ENCODE measurements around the gene PROCA1.
A peak's percentile ranks its signal among the peaks of the same experiment; 100 is the strongest.
"Not testable (repeated sequence)": the region's sequence is repeated elsewhere in the genome, so short reads cannot be mapped to it uniquely, and the experiment has no call there.

The PROCA1 gene

GRCh38 chr17:28744104-28744971, 32.6 kb upstream of the PROCA1 start:
- peak in 2 of 4 experiments; percentile 44 to 53 for DNase-seq

- peak; percentile 30 to 68 (median 43) for DNase-seq
These were observed 31.8 kb upstream of the PROCA1 start, which contains the start of gene TRAF4 for GRCh38 chr17:28743243-28744103. Gene TRAF4, plus strand, starts transcription at chr17:28744011. Its CDS starts 102 bp downstream, at chr17:28744113.

GRCh38 chr17:28741358-28742349, 30.0 kb upstream of the PROCA1 start:
- DNase-seq, result no peak

- no peak for DNase-seq
These were observed 29.0 kb upstream of the PROCA1 start for GRCh38 chr17:28740406-28741357.

- no peak for DNase-seq
These were observed 27.1 kb upstream of the PROCA1 start for GRCh38 chr17:28738680-28739384.

GRCh38 chr17:28737770-28738679, 26.3 kb upstream of the PROCA1 start:
- DNase-seq, result no peak

GRCh38 chr17:28737316-28737715, 25.6 kb upstream of the PROCA1 start:
- DNase-seq, result no peak

- DNase-seq, result not testable (repeated sequence)
These were observed 24.5 kb upstream of the PROCA1 start for GRCh38 chr17:28735913-28736769.

- no peak for DNase-seq
These were observed 23.6 kb upstream of the PROCA1 start for GRCh38 chr17:28735242-28735722.

GRCh38 chr17:28734712-28735241, 23.1 kb upstream of the PROCA1 start:
- DNase-seq, result no peak

- DNase-seq, result no peak
These were observed 21.7 kb upstream of the PROCA1 start for GRCh38 chr17:28733346-28733745.

- no peak for DNase-seq
These were observed 18.3 kb upstream of the PROCA1 start for GRCh38 chr17:28729950-28730330.

GRCh38 chr17:28728364-28729200, 16.9 kb upstream of the PROCA1 start, which contains the start of gene NEK8:
Gene NEK8, plus strand, starts transcription at chr17:28728788. Its CDS starts 26 bp downstream, at chr17:28728814.
- peak; percentile 96 to 99 (median 98) for DNase-seq

GRCh38 chr17:28726627-28727491, 15.2 kb upstream of the PROCA1 start:
- DNase-seq, result peak; percentile 77 to 85 (median 82)

- peak in 2 of 4 experiments; percentile 44 to 46 for DNase-seq
These were observed 14.5 kb upstream of the PROCA1 start, which contains the start of gene TLCD1 for GRCh38 chr17:28726226-28726626. Gene TLCD1, minus strand, starts transcription at chr17:28726233. Its CDS starts 136 bp downstream, at chr17:28726097.
